HG02973 (cell line): Measurements from ENCODE around the gene GNAQ.
"Not testable (repeated sequence)": the region's sequence is repeated elsewhere in the genome, so short reads cannot be mapped to it uniquely, and the experiment has no call there.

Experiments
- ATAC-seq: cut with Tn5 transposase; IDR thresholded peaks from one replicate; pipeline ENCODE4 v1.9.1; 2021; ENCODE audit warnings: moderate library complexity; ENCODE audit not compliant: unreplicated experiment

GNAQ gene

DNA sequence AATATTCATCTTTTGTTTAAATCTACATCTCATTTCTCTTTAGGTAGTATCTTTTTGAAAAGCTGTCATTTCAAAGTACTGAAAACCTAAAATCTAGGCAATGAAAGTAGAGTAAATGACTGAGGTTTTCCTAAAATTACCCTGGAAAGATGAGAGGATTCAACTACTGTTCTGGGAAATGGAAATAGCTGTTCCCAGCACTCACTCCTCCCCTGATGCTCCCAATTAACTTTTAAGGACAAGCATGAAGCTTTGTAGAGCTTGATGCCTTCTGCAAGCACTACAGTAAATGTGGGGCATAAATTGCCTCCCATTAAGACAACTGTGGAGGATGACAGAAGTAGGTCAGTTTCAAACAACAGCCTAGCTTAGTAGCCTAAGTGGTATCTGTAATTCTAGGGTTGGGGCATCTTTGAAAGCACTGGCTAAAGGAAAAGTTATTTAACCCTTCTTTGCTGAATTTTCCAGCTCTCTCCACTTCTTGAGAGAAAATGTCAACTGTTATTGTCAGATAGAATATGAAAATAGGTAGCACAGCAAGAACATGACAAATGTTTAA lies 283.3 kb downstream of the GNAQ start:
- no peak for ATAC-seq

DNA sequence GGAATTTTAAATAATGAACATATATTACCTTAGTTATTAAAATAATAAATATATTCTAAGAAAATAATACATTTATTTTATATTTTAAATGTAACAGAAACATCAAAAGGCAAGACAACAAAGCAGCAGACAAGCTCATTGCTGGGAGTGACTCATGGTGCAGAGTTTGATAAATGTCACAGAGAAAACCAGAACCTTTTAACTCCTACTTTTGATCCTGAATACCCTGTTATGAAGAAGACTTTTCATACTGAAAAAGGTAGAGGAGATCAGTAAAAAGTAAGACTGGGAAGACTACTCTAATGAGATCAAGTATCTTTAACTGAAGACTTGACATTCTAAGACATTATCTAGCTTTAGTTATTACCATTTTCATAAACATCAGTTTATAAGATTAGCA lies 284.4 kb downstream of the GNAQ start:
- no peak for ATAC-seq

DNA sequence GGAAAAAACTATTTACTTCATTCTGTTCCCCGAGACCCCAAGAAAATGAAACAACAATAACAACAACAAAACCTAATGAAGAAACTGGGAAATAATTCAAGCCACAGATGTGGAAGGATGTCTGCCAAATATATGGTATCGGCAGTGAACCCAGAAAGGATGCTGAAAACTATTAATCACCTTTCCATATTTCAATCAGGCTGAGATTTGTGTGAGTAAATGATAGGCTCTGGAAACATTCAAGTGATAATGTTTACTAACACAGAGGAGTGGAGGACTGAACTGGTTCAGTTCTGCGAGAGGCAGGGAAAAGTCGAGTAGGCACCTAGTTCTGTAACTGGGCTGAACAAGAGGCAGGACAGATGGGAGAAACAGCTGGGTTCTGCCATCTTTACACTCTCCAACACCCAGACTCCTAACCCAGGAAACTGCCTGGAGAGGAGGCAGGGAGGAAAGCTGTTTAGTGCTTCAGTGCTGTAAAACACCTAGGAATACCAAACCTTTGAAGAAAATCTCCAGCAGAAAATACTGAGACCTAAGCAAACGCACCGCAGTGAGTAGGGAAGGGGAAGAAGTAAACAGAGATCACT lies 286.7 kb downstream of the GNAQ start:
- ATAC-seq = no peak

DNA sequence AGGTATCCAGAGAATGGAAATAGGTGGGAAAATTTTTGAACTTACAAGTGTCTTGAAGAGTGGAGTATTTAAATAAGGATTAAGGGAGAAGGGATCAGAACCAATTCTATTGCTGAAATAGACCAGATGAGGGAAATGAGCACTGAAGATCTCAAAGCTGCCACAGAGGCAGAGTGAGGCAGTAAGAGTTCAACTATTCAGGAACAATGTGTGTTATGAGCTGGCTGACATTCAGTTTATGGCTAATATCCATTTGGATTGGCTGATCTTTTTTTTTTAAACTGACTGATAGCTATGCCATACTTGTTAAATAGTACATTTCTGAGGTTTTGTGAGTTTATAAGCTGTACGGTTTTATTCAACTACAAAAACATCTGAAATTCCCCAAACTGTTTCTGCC lies 288.2 kb downstream of the GNAQ start:
- ATAC-seq = no peak

DNA sequence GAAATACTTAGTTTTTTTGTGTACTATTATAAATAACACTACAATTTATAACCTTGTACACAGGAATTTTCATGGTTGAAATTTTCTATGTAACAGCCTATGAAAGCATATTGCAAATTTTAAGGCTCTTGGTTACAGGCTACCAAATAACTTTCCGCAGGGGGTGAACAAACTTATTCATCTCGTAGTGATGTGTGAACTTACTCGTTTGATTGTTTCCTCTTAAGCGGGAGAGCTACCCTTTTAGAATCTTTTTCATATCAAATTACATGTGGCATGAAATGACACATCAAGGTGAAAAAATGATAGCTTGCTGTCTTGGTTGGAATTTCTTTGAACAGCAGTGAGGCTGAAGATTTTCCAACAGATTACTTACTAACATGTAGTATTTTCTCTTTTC lies 292.7 kb downstream of the GNAQ start:
- ATAC-seq = no peak

DNA sequence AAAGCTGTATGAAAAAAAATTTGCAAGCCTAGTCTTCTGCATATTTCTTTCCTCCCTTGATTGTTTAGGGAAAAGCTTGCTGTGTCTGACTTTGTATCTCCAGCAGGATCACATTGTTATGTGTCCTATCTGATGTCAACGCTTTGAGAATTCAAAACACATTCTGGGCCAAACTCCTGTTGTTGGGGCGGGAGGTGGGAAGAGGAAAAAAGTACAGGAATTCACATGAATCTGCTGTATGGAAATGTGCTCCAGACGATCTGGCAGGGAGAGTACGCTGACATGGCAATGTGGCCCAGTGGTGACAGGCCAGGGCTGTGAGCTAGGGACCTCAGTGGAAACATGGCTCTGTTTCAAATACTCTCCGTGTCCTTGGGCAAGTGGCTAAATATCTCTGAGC lies 296.1 kb downstream of the GNAQ start:
- no peak for ATAC-seq

DNA sequence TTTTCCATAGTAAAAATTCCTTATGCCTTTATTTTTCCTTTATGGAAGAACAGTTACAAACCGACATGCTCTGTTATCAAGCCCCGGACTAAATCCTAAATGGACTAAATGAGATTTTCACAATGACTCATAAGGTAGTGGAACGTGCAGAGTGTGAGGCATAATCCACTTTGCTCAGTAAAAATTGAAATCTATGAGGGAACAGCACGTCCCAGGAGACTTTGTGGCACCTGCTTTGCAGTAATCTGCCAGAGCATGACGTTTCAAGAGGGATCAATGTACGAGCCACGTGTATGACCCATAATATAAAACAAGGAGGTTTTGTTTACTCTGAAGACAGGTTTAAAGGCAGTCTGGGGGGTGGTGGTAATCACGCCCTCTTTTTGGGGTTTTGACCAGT lies 299.7 kb downstream of the GNAQ start:
- ATAC-seq = no peak

DNA sequence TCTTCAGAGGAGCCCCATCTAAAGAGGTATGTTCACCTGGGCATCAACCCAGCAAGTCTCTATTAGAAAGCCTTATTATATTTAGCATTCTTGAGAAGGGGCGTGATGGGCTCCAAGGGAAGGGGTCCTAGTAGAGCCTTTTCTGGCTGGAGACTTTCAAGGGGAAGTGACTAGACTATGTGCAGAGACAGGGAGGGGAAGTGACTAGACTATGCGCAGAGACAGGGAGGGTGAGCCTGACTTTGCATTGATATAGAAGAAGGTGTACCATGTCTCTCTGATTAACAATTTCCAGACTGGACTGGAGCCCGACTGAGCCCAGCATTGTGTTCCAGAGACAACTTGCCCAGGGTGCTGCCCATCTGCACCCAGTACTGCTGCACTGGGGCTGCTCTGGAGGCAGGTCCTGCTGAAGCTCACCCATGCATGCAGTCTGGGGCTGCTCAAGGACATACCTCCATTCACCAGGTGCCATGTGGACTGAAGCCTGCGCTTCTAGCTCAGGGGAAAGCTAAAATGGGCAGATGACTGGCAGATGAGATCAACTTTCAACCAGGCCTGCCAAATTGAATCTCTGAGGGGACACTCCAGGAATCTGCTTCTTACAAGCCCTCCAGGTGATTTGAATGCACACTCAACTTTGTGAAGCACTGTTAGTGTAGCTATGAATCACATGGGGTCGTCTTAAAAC lies 300.5 kb downstream of the GNAQ start:
- no peak for ATAC-seq

DNA sequence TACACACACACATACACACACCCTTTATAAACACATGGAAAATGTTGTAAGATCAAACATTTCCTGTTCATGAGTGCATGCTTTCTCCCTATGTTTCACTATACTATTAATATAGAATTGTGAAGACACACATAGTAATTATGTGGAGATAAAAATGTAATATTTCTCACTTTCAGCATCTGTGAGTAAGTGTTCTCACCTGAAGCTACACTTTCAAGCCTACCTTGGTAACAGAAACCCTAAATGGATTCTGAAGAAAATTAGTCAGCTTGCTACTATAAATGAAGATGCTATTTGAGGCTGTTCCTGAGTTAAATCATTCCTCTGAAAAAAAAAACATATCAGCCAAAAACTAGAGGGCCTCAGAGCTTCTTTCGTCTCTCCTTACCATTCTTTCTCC lies 302.4 kb downstream of the GNAQ start:
- ATAC-seq = no peak

DNA sequence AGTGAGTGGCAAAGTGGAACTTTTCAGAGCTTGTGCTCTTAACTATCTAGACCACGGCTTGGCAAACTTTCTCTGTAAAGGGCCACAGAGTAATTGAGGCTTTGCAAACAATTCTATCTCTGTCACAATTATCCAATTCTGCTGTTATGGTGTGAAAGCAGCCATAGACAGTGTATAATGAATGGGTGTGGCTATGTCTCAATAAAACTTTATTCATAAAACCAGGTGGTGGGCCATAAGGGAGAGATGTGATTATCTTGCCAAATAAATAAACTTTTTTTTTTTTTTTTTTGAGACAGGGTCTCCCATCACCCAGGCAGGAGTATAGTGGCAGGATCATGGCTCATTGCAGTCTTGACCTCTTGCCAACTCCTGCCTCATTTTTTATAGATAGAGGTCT lies 304.8 kb downstream of the GNAQ start:
- ATAC-seq = no peak

DNA sequence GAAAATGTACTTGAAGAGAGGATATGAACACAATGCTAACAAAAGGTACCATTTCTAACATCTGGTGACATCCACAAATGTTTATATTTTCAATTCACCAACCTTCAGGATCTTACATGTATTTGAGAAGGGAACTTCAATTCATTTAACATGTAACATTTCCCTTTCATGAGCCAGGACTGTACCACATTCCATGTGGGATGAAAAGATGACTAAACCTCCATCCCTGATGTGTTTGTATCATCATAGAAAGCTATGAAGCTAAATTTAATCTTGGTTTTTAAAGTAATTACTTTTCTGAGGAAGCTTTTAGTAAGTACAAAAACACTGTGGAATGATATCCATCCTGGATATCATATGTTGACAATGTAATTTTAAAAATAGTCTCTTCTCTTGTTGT lies 305.3 kb downstream of the GNAQ start:
- ATAC-seq = no peak

DNA sequence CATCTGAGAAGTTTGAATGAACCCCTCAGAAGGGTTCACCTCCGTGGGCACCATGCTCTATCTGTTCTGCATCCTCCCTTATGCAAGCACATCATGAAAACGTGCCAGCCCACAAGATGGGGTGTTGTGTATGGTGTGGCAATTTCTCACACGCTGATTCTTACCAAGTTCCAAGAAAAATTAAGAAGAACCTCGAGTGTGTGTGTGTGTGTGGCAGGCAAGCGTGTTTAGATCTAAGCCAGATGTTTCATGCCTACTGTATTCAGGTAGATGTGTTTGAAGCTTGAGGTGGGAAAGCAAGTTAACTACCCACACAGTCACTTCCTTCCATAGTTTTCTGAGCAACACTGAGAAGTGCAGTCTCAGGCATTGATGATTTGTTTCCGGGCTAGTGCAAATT lies 305.8 kb downstream of the GNAQ start:
- no peak for ATAC-seq

DNA sequence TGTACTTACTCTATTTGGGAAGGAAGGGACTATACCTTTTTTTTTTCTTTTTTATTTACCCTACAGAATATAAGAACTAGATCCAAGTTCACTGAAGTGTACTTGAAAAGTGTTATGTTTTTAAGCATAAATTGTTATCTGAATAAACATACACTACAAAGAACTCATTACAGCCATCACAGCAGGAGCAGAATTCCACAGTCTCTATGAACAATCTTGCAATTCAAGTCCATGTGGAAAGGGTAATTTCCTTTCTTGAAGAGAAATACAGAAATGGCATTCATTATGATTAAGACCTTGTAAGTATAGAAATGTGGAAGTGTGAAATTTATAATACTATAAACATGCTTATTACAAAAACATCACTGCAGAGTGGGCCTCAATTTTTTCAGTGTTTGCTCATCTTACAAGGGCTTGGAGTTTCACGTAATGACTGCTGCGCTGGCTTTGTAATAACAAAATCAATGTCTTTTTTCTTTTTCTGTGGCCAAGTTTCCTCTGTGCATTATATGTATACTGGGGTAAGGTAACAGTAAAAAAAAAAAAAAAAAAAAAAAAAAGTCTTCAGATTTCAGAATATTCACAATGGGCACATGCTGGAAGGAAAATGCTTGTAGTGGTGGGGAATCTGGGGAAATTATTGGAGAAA lies 306.4 kb downstream of the GNAQ start:
- ATAC-seq = no peak

DNA sequence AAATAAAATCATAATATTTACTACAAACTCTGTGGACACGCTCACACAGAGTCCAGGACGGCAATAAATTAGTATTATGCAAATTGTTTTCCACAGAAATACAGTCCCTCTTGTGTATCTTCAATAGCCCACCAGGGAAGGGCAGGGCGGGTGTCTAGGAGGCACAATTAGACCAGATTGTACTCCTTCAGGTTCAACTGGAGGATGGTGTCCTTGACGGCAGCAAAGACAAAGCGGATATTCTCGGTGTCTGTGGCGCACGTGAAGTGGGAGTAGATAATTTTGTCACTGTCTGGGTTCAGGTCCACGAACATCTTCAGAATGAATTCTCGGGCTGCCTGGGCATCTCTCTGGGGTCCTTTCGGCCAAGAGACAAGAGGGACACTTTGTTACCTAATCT lies 310.5 kb downstream of the GNAQ start:
- not testable (repeated sequence) for ATAC-seq

DNA sequence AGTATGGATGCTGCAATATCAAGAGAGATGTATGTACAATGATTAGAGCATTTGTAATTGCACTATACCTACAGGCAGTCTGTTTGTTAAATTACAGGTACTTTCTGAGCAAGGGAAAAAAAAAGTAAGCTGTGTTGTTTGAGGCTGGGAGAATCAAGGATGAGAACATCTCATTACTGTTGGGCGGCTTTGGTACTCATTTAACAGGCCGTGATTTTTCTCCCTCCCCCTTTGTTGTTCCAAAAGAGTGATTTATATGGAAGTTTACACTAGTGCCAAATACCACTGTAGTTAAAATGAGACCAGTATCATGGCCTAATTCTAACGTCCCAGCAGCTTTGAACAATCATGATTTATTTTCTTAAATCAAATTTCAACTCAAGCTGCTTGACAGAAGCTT lies 312.3 kb downstream of the GNAQ start:
- no peak for ATAC-seq

DNA sequence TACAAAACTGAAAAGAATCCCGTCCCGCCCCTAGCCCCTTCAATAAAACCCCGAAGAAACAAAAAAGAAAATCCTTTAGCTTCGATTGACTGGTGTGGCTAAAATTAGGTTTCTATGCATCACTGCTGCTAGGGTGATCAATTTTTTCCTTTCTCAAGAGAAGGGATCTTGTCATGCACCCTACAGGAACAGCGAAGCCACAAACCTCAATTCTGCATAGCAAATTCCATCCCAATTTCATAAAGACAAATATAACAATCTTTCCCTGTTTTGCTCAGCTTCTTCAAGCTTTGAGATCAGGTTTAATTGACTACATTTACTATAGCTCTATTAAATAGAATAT lies 313.3 kb downstream of the GNAQ start:
- ATAC-seq = not testable (repeated sequence)

DNA sequence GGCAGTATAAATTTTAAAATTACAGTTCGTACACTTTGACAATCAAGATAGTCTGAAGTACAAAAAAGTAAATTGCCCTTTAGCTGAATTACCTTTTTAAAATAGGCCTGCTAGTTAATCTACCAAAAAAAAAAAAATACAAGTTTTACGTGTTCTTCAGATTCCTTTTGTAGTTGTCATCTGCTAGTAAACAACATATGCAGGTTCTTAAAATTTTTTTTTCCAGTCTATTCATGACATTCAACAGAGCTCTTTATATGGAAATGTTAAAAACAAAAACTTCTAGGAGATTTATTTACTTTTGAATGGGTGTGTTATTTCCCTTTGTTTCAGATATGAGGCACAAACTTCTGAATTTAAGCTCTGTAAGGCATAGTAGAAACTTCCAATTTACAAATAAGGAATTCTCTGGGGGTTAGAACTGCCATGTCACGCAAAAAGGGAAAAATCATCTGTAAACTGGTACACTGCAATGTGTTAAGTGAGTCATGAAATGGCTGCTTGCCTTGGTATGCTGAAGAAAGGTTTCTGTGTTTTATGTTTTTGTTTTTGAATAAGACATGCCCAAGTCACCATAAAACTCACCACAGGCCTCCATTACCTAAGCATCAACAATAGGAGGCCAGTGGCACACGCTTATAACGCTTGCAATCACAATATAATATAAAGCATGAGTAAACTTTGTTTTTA lies 313.9 kb downstream of the GNAQ start:
- not testable (repeated sequence) for ATAC-seq

DNA sequence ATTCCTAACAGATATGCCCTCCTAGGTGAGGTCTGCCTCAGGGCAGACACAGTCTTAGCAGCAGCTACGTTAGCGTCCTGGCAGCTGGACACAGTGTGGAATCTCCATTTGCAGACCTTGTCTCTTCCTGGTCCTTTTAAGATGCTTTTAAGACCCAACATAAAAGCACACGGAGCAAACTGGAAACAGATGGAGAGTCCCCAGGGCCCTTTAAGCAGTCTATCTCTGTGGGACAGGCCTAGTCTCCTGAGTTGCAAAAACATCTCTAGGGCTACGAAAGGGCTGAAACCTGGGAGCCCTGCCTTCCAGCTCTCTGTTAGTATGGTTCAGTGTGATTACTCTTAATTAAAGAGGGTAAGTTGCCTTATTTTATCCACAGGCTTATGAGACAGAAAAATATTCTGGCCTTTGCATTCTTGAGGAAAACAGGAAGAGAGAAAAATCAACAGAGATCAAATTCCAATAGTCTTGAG lies 317.5 kb downstream of the GNAQ start:
- ATAC-seq = no peak

DNA sequence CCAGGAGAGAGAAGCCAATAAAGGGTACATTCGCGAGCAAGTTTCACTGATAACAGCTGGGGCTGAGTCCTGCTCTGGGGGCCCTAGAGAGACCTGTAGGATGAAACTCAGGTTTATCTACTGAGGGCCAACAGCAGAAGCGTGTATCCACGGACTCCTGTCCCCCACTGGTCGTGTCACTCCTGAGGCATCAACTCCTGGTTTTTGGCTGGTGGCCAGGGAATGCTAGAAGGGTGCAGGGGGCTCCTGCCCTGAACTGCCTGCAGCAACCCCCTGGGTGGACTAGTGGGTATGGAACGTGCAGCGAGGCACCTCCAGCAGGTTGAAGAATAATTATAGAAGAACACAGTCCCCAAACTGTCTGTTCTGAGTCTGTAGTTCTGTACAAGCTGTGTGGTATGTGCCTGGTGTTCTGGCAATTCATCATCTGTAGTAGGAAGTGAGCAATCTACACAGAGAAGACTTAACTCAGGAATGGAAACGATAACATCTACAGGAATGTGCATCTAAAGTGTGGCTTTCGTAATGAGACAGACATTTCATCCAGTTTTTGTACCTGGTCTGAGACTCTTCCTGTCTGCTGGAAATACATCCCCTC lies 319.0 kb downstream of the GNAQ start:
- ATAC-seq = no peak

DNA sequence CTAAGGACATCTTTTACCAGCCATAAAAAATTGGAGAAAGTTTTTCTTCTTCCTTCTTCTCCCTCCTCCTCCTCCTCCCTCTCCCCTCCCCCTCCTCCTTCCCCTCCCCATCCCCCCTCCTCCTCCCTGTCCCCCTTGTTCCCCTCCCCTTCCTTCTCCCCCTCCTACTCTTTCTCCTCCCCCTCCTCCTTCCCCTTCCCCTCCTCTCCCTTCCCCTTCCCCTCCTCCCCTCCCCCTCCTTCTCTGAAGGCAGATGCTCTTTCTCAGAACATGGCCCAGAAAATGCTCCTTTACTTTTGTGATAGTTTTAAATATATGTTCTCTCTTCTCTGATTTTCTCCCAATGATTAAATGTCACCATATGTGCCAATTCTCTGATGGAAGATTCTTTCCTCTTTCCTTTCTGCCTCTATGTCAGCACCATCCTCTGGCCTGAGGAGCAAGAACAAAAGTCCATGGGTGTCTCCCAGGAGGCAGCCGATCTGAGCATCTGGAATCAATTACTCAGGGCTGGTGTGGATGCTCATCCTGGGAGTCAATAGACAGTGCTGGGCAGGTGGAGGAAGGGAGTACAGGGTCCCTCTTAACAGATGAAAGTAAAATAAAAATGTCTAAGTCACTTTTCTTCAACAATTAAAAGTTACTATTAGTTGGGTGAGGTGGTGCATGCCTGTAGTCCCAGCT lies 320.5 kb downstream of the GNAQ start:
- no peak for ATAC-seq

DNA sequence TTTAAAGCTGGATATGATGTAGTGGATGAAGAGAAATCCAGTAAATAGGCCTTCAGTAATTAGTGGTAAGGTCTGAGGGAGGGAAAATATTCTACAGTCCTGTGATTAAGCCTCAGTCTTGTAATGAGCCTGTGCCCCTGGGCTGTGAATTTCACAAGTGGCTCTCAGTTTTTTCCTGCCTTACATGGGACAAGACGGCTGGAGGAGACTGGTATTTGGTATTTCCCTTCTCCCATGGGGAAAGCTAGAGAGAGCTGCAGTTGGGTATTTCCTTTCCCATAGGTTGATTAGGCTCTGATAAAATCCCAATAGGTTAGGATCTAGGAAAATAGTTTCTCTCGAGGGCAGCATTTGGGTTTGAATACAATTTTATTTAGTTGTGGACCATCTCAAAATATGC lies 321.3 kb downstream of the GNAQ start:
- ATAC-seq = no peak
